ENCODE results near the gene ROBO1.
"Not testable (repeated sequence)": the region's sequence is repeated elsewhere in the genome, so short reads cannot be mapped to it uniquely, and the experiment has no call there.

The ROBO1 gene

GRCh38 chr3:79551997-79552396 lies 215.8 kb downstream of the ROBO1 start:
- DNase-seq (ENCODE audit: low read depth in 2 of 2), result no peak

DNA sequence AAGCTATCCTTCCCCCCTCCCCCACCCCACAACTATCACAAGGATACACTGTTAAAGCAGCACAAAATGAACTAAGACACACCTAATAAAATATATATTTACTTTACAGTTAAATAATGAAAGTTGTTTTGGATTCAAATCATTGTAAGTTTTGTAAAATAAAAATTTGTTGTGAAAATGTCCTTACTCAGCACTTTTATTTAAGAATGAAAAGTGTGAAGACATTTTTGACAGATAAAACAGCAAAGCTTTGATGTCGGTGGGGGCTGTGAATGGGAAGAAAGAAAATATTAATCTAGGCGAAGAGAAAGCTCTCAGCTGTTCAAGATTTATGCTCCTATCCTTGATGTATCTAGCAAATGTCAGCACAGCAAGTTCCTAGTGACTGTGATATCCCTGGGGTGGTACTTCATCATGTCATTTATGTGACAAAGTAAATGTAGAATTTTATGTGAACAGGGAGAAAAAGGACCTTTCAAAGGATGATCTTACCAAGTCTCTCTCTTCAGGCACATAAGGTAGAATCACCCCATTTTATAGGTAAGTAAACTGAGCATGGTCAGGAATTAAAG lies 216.4 kb downstream of the ROBO1 start:
- no peak for DNase-seq (ENCODE audit: low read depth in 2 of 2)

- DNase-seq (ENCODE audit: low read depth in 2 of 2), result no peak
Measured at GRCh38 chr3:79543218-79543982, 224.4 kb downstream of the ROBO1 start.

- DNase-seq (ENCODE audit: low read depth in 2 of 2), result no peak
Measured at GRCh38 chr3:79534727-79535126, 233.1 kb downstream of the ROBO1 start.

DNA sequence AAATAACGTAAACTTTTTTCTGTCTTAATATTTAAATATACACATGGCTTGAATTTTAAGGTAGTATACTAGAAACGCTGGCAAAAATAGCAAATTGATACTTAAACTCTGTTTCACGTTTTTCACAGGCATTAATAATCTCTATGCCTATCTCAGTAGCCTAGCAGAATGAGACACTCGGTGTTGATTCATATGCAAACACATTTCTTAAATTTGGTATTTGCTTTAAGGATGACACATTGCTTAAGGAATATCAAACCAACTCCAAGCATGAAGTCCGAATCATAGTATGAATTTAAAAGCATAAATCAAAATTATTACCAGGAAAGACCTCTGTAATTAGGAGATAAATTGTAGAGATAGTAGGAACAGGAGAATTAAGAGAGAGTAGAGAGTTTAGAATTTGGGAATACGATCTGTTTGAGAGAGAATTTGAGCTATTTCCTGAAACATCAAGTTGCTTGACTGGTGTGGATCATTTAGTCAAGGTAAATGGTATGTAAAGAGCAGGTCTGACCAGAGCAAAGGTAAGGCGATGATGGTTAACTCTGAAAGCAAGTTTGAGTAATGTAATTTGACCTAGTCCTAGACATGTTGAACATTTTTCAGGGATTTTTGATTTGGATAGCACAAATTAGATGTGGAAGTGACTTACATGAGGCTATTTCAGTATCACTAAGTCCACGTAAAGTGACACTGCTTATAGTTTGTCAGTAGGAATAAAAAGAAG lies 236.1 kb downstream of the ROBO1 start:
- DNase-seq (ENCODE audit: low read depth in 2 of 2), result no peak

GRCh38 chr3:79521221-79521848 lies 246.5 kb downstream of the ROBO1 start:
- DNase-seq (ENCODE audit: low read depth in 2 of 2), result no peak

GRCh38 chr3:79517766-79518413 lies 249.9 kb downstream of the ROBO1 start:
- DNase-seq (ENCODE audit: low read depth in 2 of 2), result no peak

DNA sequence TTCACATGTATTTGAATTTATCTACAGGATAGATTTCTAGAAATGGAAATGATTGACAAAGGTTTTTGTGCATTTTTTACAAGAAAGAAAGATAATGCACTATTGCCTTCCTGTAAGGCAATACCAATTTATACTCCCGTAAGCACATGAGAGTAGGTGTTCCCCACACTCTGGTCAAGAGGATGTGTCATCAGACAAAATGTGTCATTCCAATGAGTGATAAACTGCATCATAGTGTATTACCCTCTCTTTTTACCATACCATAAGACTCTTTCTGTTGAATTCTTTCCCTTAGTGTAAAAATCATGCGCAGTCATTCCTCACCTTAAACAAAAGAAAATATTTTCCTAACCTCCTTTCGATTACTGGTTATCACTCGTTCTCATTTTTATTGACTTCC lies 251.0 kb downstream of the ROBO1 start:
- no peak for DNase-seq (ENCODE audit: low read depth in 2 of 2)

GRCh38 chr3:79515072-79515471 lies 252.7 kb downstream of the ROBO1 start:
- DNase-seq (ENCODE audit: low read depth in 2 of 2), result no peak

DNA sequence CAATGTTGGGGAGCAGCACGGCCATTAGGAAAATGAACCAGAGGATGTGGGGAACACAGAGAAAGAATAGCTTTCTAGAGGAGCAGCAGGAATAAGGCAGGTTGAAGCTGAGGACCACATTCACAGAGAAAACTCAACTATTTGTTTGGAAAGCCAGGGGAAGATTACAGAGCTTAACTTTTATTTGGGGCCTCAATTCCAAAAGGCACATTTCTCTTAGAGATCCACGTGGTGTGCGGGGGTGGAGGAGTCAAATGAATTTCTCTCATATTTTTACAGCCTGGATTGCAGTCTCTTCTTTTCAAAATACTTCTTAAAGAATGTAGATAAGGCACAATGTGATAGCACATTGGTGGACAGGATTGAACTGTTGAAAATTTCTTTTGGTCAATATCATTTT lies 253.7 kb downstream of the ROBO1 start:
- DNase-seq (ENCODE audit: low read depth in 2 of 2), result no peak

- DNase-seq (ENCODE audit: low read depth in 2 of 2), result no peak
Measured at GRCh38 chr3:79506751-79507150, 261.0 kb downstream of the ROBO1 start.

GRCh38 chr3:79502216-79502681 lies 265.5 kb downstream of the ROBO1 start:
- DNase-seq (ENCODE audit: low read depth in 2 of 2), result not testable (repeated sequence)

- DNase-seq (ENCODE audit: low read depth in 2 of 2), result no peak
Measured at GRCh38 chr3:79497447-79498111, 270.2 kb downstream of the ROBO1 start.

DNA sequence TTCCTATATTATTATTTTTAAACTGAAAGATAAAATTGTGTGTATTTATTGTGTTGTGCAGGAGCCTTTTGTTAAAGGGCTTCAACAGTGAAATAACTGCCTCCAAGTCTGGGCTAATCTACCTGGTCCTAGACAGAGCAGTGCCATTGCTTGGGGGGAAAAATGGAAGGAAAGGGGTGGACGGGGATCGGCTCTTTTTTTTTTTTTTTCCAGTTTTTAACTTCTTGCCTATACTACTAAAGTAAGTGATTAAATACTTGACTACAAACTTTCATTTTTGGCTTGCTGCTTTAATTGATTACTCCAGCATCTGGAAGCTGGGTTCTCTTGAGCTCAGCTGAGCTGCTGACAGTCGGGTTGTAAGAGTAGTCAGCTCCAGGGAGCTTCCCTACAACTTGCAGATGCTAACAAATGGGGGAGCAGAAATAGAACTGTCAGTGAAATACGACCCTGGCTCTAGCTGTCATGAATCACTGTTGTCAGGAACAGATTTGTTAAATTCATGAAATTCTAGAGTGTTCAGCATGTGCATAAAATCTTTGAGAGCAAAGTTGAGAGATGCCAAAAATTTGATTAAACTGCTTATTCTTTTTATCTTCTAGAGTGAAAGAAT lies 276.7 kb downstream of the ROBO1 start:
- no peak for DNase-seq (ENCODE audit: low read depth in 2 of 2)

DNA sequence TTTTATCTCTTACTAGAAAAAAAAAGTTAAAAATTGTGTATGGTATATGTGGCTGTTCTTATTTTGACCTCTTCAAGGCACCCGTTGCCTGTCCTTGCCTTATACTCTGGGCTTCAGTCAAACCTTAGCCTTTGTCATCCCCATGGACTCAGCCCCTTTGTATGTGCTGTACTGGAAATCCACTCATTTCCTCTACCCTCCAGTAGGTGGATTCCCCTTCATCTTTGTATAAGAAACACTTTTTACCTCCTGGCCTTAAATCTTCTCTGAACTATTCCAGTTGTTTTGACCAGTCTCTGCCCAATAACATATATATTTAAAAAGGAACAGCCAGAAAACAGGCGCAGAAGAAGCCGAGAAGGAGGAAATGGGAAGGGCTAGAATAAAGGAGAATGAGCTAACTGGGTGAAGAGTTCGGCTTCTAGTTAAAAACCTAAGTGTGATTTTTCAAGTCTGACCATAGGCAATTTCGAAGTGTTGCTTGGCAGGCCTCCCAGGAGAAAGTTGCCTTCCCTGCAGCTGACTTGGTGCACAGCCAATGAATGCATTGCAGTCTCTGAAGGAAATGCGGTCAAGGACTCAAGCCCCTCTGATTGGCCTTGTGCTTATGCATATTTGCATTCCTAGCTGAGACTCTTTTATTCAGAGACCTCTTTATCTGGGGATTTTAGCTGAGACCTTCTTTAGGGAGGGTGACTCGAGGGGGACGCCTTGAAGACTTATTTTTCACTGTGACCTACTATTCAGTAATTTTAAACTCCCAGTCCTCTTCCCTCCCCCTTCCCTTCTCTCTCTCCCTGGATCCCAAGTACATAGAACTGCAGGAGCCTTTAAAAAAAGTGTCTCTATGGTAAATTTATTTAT lies 277.4 kb downstream of the ROBO1 start:
- no peak for DNase-seq (ENCODE audit: low read depth in 2 of 2)

GRCh38 chr3:79488407-79488806 lies 279.4 kb downstream of the ROBO1 start:
- no peak for DNase-seq (ENCODE audit: low read depth in 2 of 2)

DNA sequence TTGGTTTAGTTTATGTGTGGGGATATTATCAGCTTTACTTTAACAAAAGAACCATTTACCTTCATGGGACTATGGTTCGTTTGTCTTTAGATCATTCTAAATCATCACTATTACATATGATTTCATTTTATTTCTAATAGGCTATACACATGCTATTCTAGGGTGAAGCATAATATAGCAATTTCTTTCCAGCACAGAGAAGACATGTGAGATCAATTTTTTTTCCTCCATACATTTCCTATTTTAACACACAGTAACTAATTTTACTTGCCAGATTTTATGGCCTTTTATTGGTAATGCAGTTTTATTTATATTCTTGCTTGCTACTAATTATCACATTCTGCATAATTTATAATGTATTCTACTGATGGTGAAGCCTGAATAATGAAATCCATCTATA lies 287.1 kb downstream of the ROBO1 start:
- DNase-seq (ENCODE audit: low read depth in 2 of 2), result no peak

- DNase-seq (ENCODE audit: low read depth in 2 of 2), result no peak
Measured at GRCh38 chr3:79478620-79479019, 289.2 kb downstream of the ROBO1 start.

DNA sequence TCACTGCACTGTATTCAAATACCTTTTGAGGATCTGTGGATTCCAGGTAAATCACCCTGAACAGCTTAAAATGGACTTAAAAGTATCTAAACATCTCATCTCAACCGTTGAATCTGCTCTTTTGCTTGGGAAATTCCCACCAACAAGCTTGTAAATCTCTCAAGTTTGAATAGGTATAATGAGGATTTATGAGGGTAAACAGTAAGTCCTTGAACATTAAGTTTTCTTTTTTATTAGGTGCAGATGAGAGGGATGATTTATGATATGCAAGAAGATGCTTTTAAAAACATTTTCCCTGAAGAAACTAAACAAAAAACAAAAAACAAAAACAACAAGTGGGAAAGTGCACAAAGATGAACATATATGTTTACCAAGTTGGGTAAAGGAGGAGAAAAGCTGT lies 290.6 kb downstream of the ROBO1 start:
- no peak for DNase-seq (ENCODE audit: low read depth in 2 of 2)

- no peak for DNase-seq (ENCODE audit: low read depth in 2 of 2)
Measured at GRCh38 chr3:79473993-79474392, 293.8 kb downstream of the ROBO1 start.
